ENCODE data around the gene MRPS23. TPM values are rescaled to one million over a fixed set of nuclear protein-coding genes. Genes with fewer than 3 reads are reported as not detected.

The MRPS23 gene
- total and polyA plus RNA-seq, 2 of the 13 experiments (the other 11 are each of a cell fraction or from before 2014, with no cell fraction given), result 63.2 to 181 TPM

DNA sequence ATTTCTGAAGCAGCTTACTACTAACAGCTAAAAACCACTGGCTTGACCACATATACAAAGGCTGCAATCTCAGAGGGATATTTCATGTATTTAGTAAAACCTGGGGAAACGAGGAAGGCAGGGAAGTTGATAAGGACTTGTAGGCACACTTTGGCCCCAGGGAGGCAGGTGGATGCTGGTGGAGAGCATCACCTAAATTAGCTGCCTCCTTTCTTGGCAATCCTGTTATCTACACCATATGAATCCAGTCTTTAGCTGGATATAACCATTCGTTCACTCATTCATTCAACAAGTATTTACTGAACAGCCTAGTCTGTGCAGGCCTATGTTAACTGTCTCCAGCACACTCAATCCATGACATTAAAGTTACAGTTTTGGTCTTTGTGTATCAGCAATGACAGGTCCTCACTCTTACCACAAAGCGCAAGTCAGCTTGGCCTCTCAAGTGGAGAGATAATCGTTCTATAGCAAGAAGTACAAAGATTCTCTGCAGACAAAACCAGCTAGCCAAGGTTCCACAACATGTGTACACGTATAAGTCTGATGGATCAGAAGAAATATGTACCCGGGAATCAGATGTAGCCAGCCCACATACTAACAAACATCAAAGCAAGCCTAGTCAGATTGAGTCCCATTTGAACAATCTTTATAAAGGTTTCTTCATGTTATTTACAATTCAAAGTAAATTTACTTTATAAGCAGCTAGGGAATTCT is 10.8 kb downstream of the MRPS23 start (continued):
- TF ChIP-seq, protein P1, sequence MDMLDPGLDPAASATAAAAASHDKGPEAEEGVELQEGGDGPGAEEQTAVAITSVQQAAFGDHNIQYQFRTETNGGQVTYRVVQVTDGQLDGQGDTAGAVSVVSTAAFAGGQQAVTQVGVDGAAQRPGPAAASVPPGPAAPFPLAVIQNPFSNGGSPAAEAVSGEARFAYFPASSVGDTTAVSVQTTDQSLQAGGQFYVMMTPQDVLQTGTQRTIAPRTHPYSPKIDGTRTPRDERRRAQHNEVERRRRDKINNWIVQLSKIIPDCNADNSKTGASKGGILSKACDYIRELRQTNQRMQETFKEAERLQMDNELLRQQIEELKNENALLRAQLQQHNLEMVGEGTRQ (IDR thresholded peaks at IDR 0.05; ENCODE audit: low read depth, low read length), result no peak
- TF ChIP-seq, protein P1 (CRISPR knock-in tag; IDR thresholded peaks at IDR 0.05; ENCODE audit: borderline replicate concordance), result no peak
- TF ChIP-seq, protein P2, sequence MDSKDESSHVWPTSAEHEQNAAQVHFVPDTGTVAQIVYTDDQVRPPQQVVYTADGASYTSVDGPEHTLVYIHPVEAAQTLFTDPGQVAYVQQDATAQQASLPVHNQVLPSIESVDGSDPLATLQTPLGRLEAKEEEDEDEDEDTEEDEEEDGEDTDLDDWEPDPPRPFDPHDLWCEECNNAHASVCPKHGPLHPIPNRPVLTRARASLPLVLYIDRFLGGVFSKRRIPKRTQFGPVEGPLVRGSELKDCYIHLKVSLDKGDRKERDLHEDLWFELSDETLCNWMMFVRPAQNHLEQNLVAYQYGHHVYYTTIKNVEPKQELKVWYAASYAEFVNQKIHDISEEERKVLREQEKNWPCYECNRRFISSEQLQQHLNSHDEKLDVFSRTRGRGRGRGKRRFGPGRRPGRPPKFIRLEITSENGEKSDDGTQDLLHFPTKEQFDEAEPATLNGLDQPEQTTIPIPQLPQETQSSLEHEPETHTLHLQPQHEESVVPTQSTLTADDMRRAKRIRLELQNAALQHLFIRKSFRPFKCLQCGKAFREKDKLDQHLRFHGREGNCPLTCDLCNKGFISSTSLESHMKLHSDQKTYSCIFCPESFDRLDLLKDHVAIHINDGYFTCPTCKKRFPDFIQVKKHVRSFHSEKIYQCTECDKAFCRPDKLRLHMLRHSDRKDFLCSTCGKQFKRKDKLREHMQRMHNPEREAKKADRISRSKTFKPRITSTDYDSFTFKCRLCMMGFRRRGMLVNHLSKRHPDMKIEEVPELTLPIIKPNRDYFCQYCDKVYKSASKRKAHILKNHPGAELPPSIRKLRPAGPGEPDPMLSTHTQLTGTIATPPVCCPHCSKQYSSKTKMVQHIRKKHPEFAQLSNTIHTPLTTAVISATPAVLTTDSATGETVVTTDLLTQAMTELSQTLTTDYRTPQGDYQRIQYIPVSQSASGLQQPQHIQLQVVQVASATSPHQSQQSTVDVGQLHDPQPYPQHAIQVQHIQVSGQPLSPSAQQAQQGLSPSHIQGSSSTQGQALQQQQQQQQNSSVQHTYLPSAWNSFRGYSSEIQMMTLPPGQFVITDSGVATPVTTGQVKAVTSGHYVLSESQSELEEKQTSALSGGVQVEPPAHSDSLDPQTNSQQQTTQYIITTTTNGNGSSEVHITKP (CRISPR knock-in tag; IDR thresholded peaks at IDR 0.05; ENCODE audit: low read depth), result 0 out of 2 replicates have a peak, but pooled peaks have one; percentile 16
- TF ChIP-seq ZNF33B (CRISPR knock-in tag; IDR thresholded peaks at IDR 0.05) (0 out of 2 replicates have a peak, but pooled peaks have one; percentile 59), ZNF234 (CRISPR knock-in tag; conservative IDR thresholded peaks at IDR 0.05) (no peak), ZNF841 (CRISPR knock-in tag; IDR thresholded peaks at IDR 0.05; ENCODE audit: borderline replicate concordance) (0 out of 2 replicates have a peak, but pooled peaks have one; percentile 46), ATM (IDR thresholded peaks at IDR 0.05; ENCODE audit: borderline replicate concordance) (no peak), ZNF235 (CRISPR knock-in tag; IDR thresholded peaks at IDR 0.05; ENCODE audit: borderline replicate concordance) (no peak), JDP2 (CRISPR knock-in tag; IDR thresholded peaks at IDR 0.05; ENCODE audit: borderline replicate concordance) (no peak)
- TF ChIP-seq, protein P3, sequence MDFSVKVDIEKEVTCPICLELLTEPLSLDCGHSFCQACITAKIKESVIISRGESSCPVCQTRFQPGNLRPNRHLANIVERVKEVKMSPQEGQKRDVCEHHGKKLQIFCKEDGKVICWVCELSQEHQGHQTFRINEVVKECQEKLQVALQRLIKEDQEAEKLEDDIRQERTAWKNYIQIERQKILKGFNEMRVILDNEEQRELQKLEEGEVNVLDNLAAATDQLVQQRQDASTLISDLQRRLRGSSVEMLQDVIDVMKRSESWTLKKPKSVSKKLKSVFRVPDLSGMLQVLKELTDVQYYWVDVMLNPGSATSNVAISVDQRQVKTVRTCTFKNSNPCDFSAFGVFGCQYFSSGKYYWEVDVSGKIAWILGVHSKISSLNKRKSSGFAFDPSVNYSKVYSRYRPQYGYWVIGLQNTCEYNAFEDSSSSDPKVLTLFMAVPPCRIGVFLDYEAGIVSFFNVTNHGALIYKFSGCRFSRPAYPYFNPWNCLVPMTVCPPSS (IDR thresholded peaks at IDR 0.05), result no peak
- TF ChIP-seq, protein P4, sequence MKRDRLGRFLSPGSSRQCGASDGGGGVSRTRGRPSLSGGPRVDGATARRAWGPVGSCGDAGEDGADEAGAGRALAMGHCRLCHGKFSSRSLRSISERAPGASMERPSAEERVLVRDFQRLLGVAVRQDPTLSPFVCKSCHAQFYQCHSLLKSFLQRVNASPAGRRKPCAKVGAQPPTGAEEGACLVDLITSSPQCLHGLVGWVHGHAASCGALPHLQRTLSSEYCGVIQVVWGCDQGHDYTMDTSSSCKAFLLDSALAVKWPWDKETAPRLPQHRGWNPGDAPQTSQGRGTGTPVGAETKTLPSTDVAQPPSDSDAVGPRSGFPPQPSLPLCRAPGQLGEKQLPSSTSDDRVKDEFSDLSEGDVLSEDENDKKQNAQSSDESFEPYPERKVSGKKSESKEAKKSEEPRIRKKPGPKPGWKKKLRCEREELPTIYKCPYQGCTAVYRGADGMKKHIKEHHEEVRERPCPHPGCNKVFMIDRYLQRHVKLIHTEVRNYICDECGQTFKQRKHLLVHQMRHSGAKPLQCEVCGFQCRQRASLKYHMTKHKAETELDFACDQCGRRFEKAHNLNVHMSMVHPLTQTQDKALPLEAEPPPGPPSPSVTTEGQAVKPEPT (CRISPR knock-in tag; IDR thresholded peaks at IDR 0.05; ENCODE audit: low read depth), result no peak
- TF ChIP-seq, protein P5, sequence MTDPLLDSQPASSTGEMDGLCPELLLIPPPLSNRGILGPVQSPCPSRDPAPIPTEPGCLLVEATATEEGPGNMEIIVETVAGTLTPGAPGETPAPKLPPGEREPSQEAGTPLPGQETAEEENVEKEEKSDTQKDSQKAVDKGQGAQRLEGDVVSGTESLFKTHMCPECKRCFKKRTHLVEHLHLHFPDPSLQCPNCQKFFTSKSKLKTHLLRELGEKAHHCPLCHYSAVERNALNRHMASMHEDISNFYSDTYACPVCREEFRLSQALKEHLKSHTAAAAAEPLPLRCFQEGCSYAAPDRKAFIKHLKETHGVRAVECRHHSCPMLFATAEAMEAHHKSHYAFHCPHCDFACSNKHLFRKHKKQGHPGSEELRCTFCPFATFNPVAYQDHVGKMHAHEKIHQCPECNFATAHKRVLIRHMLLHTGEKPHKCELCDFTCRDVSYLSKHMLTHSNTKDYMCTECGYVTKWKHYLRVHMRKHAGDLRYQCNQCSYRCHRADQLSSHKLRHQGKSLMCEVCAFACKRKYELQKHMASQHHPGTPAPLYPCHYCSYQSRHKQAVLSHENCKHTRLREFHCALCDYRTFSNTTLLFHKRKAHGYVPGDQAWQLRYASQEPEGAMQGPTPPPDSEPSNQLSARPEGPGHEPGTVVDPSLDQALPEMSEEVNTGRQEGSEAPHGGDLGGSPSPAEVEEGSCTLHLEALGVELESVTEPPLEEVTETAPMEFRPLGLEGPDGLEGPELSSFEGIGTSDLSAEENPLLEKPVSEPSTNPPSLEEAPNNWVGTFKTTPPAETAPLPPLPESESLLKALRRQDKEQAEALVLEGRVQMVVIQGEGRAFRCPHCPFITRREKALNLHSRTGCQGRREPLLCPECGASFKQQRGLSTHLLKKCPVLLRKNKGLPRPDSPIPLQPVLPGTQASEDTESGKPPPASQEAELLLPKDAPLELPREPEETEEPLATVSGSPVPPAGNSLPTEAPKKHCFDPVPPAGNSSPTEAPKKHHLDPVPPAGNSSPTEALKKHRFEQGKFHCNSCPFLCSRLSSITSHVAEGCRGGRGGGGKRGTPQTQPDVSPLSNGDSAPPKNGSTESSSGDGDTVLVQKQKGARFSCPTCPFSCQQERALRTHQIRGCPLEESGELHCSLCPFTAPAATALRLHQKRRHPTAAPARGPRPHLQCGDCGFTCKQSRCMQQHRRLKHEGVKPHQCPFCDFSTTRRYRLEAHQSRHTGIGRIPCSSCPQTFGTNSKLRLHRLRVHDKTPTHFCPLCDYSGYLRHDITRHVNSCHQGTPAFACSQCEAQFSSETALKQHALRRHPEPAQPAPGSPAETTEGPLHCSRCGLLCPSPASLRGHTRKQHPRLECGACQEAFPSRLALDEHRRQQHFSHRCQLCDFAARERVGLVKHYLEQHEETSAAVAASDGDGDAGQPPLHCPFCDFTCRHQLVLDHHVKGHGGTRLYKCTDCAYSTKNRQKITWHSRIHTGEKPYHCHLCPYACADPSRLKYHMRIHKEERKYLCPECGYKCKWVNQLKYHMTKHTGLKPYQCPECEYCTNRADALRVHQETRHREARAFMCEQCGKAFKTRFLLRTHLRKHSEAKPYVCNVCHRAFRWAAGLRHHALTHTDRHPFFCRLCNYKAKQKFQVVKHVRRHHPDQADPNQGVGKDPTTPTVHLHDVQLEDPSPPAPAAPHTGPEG (CRISPR knock-in tag; IDR thresholded peaks at IDR 0.05), result no peak

All from HepG2 (cell line).